ENCODE data around the gene MOV10. TPM values are rescaled to one million over a fixed set of nuclear protein-coding genes. Genes with fewer than 3 reads are reported as not detected.

Gene MOV10
- polyA plus RNA-seq, 1 donor (not counting 4 experiments of a cell fraction or from before 2014, with no cell fraction given) = 28.6 TPM

DNA sequence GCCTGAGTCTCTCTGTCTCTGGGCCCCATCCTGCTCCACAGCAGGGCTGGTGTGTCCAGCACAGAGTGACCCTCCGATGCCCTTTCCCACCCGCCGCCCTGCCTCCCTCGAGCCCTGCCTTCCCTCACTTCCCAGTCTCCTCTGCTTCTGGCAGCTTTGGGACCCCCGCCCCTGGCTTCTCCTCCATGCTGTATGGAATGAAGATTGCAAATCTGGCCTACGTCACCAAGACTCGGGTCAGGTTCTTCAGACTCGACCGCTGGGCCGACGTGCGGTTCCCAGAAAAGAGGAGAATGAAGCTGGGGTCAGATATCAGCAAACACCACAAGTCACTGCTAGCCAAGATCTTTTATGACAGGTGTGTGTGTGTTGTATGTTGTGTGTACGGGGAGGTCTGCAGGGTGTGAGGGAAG, 14.3 kb downstream of the MOV10 start:
- no peaks in the 10 kb centered on the region for H3K9me3 ChIP-seq (ENCODE audit: control insufficient read depth, low read depth, low read length)
- no peak overlapping the region for H3K9ac ChIP-seq (ENCODE audit: control insufficient read depth, extremely low read depth, insufficient read depth, low read length)
- no peak overlapping the region for H3K27ac ChIP-seq (ENCODE audit: control insufficient read depth, insufficient read depth, low read length)
- H3K36me3 ChIP-seq (ENCODE audit: control insufficient read depth in 2 of 2, extremely low read depth in 1 of 2, insufficient read depth in 2 of 2, low read length in 2 of 2) = peaks cover 14 to 16% of the 10 kb centered on the region in 2 experiments
- DNase-seq (ENCODE audit: low read depth, low spot score) (no peak), FAIRE-seq (no peak)
- H3K27me3 ChIP-seq (ENCODE audit: control insufficient read depth, extremely low read depth, insufficient read depth, low read length) = no peaks in the 10 kb centered on the region
- dilution Hi-C loops (cut with MboI; ENCODE audit: extremely low pct_ligation_motif_present, low sequenced_read_pairs) = no loop called here
- H3K9me1 ChIP-seq (ENCODE audit: control insufficient read depth, extremely low read depth, insufficient read depth, low read length) = no peaks in the 10 kb centered on the region
- H3K4me1 ChIP-seq (ENCODE audit: control insufficient read depth, extremely low read depth, insufficient read depth, low read length) = peaks cover 25% of the 10 kb centered on the region
- no peaks in the 10 kb centered on the region for H4K20me1 ChIP-seq (ENCODE audit: control insufficient read depth, extremely low read depth, insufficient read depth, low read length)
- H3K4me3 ChIP-seq (ENCODE audit: control insufficient read depth in 2 of 3, extremely low read depth in 1 of 3, insufficient read depth in 2 of 3, low read depth in 1 of 3, low read length in 3 of 3) = no peak overlapping the region
- no peak overlapping the region for H3K4me2 ChIP-seq (ENCODE audit: control insufficient read depth, extremely low read depth, insufficient read depth, low read depth, low read length)
- no peak overlapping the region for H2AFZ ChIP-seq (ENCODE audit: control insufficient read depth, low read length)
- TF ChIP-seq, protein P1, sequence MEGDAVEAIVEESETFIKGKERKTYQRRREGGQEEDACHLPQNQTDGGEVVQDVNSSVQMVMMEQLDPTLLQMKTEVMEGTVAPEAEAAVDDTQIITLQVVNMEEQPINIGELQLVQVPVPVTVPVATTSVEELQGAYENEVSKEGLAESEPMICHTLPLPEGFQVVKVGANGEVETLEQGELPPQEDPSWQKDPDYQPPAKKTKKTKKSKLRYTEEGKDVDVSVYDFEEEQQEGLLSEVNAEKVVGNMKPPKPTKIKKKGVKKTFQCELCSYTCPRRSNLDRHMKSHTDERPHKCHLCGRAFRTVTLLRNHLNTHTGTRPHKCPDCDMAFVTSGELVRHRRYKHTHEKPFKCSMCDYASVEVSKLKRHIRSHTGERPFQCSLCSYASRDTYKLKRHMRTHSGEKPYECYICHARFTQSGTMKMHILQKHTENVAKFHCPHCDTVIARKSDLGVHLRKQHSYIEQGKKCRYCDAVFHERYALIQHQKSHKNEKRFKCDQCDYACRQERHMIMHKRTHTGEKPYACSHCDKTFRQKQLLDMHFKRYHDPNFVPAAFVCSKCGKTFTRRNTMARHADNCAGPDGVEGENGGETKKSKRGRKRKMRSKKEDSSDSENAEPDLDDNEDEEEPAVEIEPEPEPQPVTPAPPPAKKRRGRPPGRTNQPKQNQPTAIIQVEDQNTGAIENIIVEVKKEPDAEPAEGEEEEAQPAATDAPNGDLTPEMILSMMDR (optimal IDR thresholded peaks at IDR 0.05 in 1 of 3, IDR thresholded peaks at IDR 0.05 in 1 of 3, conservative IDR thresholded peaks at IDR 0.05 in 1 of 3; ENCODE audit: extremely low read depth in 1 of 3, insufficient read depth in 2 of 3, low read length in 3 of 3) = no peak
- no peak for TF ChIP-seq EZH2 (IDR thresholded peaks at IDR 0.05; ENCODE audit: low read length)
- peaks cover 4% of the 10 kb centered on the region for H3K79me2 ChIP-seq (ENCODE audit: control insufficient read depth, insufficient read depth, low read length)

DNA sequence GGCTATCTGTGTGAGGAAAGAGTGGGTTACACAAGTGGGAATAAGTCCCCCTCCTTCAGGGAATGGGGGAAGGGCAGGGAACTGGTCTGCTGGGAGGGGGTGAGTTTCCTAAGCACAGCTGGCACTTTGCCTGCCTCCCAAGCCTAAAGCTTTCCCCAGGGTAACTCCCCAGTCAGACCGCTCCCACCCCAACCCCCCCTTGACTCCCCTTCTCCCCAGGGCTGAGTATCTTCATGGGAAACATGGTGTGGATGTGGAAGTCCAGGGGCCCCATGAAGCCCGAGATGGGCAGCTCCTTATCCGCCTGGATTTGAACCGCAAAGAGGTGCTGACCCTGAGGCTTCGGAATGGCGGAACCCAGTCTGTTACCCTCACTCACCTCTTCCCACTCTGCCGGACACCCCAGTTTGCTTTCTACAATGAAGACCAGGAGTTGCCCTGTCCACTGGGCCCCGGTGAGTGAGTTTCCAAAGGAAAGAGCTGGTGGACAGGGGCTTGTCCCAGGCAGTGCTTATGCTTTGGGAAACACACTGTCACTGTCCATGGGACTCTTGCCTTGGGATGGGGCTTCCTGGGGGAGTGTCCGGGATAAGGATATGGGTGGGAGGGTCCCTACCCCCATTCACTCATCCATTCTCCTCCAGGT, 14.9 kb downstream of the MOV10 start:
- Histone ChIP-seq H3K27ac (ENCODE audit: control insufficient read depth, insufficient read depth, low read length) (no peak overlapping the region), H3K27me3 (ENCODE audit: control insufficient read depth, extremely low read depth, insufficient read depth, low read length) (no peaks in the 10 kb centered on the region), H3K79me2 (ENCODE audit: control insufficient read depth, insufficient read depth, low read length) (peaks cover 4% of the 10 kb centered on the region), H3K4me3 (ENCODE audit: control insufficient read depth in 2 of 3, extremely low read depth in 1 of 3, insufficient read depth in 2 of 3, low read depth in 1 of 3, low read length in 3 of 3) (no peak overlapping the region), H3K36me3 (ENCODE audit: control insufficient read depth in 2 of 2, extremely low read depth in 1 of 2, insufficient read depth in 2 of 2, low read length in 2 of 2) (peaks cover 16% of the 10 kb centered on the region in 2 experiments), H2AFZ (ENCODE audit: control insufficient read depth, low read length) (no peak overlapping the region), H4K20me1 (ENCODE audit: control insufficient read depth, extremely low read depth, insufficient read depth, low read length) (no peaks in the 10 kb centered on the region), H3K9me1 (ENCODE audit: control insufficient read depth, extremely low read depth, insufficient read depth, low read length) (no peaks in the 10 kb centered on the region), H3K9ac (ENCODE audit: control insufficient read depth, extremely low read depth, insufficient read depth, low read length) (no peak overlapping the region), H3K4me2 (ENCODE audit: control insufficient read depth, extremely low read depth, insufficient read depth, low read depth, low read length) (no peak overlapping the region), H3K9me3 (ENCODE audit: control insufficient read depth, low read depth, low read length) (no peaks in the 10 kb centered on the region), H3K4me1 (ENCODE audit: control insufficient read depth, extremely low read depth, insufficient read depth, low read length) (peaks cover 25% of the 10 kb centered on the region)
- FAIRE-seq (no peak), DNase-seq (ENCODE audit: low read depth, low spot score) (no peak)
- TF ChIP-seq EZH2 (IDR thresholded peaks at IDR 0.05; ENCODE audit: low read length) = no peak
- TF ChIP-seq, protein P1 (optimal IDR thresholded peaks at IDR 0.05 in 1 of 3, IDR thresholded peaks at IDR 0.05 in 1 of 3, conservative IDR thresholded peaks at IDR 0.05 in 1 of 3; ENCODE audit: extremely low read depth in 1 of 3, insufficient read depth in 2 of 3, low read length in 3 of 3) = no peak
- dilution Hi-C loops (cut with MboI; ENCODE audit: extremely low pct_ligation_motif_present, low sequenced_read_pairs) = no loop called here
